ENCODE measurements around the gene CLCN4.

DNA sequence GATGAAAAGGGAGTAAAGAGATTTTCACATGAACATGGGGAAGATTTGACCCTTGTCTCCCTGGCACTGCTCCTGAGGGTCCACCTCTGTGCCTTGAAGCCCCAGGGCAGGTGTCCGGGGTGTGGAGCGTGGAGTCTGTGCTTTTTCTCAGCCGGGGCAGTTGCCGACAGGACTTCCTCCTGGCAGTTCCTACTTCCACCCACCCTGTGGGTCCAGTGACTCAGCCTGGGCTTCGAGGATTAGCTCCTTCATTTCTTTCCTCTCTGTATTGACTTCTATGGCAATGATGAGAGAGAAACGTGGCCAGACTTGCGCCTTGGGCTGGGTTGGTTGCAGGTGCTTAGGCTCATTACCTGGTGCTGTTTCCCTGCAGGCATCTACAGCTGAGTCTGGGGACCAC, 35.9 kb upstream of the CLCN4 start:
- TF ChIP-seq, protein P1, sequence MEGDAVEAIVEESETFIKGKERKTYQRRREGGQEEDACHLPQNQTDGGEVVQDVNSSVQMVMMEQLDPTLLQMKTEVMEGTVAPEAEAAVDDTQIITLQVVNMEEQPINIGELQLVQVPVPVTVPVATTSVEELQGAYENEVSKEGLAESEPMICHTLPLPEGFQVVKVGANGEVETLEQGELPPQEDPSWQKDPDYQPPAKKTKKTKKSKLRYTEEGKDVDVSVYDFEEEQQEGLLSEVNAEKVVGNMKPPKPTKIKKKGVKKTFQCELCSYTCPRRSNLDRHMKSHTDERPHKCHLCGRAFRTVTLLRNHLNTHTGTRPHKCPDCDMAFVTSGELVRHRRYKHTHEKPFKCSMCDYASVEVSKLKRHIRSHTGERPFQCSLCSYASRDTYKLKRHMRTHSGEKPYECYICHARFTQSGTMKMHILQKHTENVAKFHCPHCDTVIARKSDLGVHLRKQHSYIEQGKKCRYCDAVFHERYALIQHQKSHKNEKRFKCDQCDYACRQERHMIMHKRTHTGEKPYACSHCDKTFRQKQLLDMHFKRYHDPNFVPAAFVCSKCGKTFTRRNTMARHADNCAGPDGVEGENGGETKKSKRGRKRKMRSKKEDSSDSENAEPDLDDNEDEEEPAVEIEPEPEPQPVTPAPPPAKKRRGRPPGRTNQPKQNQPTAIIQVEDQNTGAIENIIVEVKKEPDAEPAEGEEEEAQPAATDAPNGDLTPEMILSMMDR (IDR thresholded peaks at IDR 0.05): no peak
- no peak for TF ChIP-seq POLR2A (IDR thresholded peaks at IDR 0.05)
